Occipital lobe (tissue), 2 donors: ENCODE data around the gene S1PR4. TPM values are rescaled to one million over a fixed set of nuclear protein-coding genes. Genes with fewer than 3 reads are reported as not detected.
"Not testable (repeated sequence)": the region's sequence is repeated elsewhere in the genome, so short reads cannot be mapped to it uniquely, and the experiment has no call there.

ENCODE experiments used
- DNase-seq: peaks from one replicate; lab custom pipeline; 2025; lab: John Stamatoyannopoulos, UW
- total RNA-seq: library from RNA; depleted of rRNA; stranded (reverse); fragments of >200 nt; gene quantifications from one replicate; pipeline ENCODE4 v1.2.3, GENCODE V29; 2014

S1PR4 gene
- total RNA-seq, 1 donor from 2014 or later: 0.16 TPM

GRCh38 chr19:3152419-3152780 lies 26.2 kb upstream of the S1PR4 start:
- no peak for DNase-seq

GRCh38 chr19:3153286-3154230 lies 25.0 kb upstream of the S1PR4 start:
- DNase-seq: no peak

GRCh38 chr19:3154447-3154846 lies 24.1 kb upstream of the S1PR4 start:
- not testable (repeated sequence) for DNase-seq

GRCh38 chr19:3154957-3155736 lies 23.4 kb upstream of the S1PR4 start:
- no peak for DNase-seq

GRCh38 chr19:3157096-3157845 lies 21.3 kb upstream of the S1PR4 start:
- DNase-seq: no peak

GRCh38 chr19:3159565-3159964 lies 19.0 kb upstream of the S1PR4 start:
- no peak for DNase-seq

GRCh38 chr19:3160219-3160618 lies 18.4 kb upstream of the S1PR4 start:
- DNase-seq: no peak

GRCh38 chr19:3161453-3161852 lies 17.1 kb upstream of the S1PR4 start:
- no peak for DNase-seq

GRCh38 chr19:3162418-3163229 lies 15.9 kb upstream of the S1PR4 start:
- DNase-seq: no peak

- peak; percentile 20 for DNase-seq
These were observed 15.2 kb upstream of the S1PR4 start for GRCh38 chr19:3163230-3163886.

GRCh38 chr19:3163943-3164342 lies 14.6 kb upstream of the S1PR4 start:
- DNase-seq: no peak

GRCh38 chr19:3167533-3168272 lies 10.9 kb upstream of the S1PR4 start:
- no peak for DNase-seq

GRCh38 chr19:3171894-3172672 lies 6.5 kb upstream of the S1PR4 start:
- DNase-seq: no peak

- not testable (repeated sequence) for DNase-seq
These were observed 5.9 kb upstream of the S1PR4 start for GRCh38 chr19:3172673-3173000.

GRCh38 chr19:3175781-3176714 lies 2.5 kb upstream of the S1PR4 start:
- no peak for DNase-seq

- DNase-seq: no peak
These were observed 1.7 kb upstream of the S1PR4 start for GRCh38 chr19:3176715-3177501.
